Ishikawa (cell line): ENCODE data around the gene NTSR2.

Experiments used
- CEBPB ChIP-seq: IDR thresholded peaks from 2 replicates; pipeline ENCODE4 v1.6.1; 2012
- CREB1 ChIP-seq: IDR thresholded peaks from 2 replicates; pipeline ENCODE4 v1.6.1; 2012; ENCODE audit warnings: low read depth
- EP300 ChIP-seq: IDR thresholded peaks from 2 replicates; pipeline ENCODE4 v1.6.1; 2012; ENCODE audit warnings: borderline replicate concordance
- RAD21 ChIP-seq: IDR thresholded peaks from 2 replicates; pipeline ENCODE4 v1.6.1; 2012; ENCODE audit warnings: low read depth
- TEAD4 ChIP-seq: IDR thresholded peaks from 2 replicates; pipeline ENCODE4 v1.6.1; 2012
- YY1 ChIP-seq: IDR thresholded peaks from 2 replicates; pipeline ENCODE4 v1.6.1; 2012; ENCODE audit warnings: low read depth
- TF ChIP-seq, protein P1 (sequence below): IDR thresholded peaks from 2 replicates; pipeline ENCODE4 v1.6.1; 2012

DNA sequence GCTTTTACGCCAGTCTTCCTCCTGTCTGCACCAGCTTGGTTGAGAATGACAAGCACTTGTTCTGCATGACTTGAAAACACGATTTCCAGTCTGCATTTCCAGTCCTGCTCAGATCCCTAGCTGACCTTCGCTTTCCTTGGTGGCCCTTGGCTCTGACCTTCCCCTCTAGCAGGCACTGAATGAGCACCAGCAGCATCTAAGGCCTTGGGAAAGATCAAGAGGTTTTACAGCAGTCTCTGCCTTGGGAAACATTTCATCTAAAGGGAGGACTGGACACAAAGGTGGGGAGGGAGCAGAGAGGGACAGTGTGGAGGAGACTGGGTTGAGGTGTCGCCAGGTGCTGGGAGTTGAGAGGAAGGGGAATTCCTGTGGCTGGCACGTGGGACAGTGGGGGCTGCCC is 30.5 kb downstream of the NTSR2 start:
- TF ChIP-seq CEBPB (no peak), RAD21 (no peak), EP300 (no peak), CREB1 (no peak), TEAD4 (no peak), YY1 (no peak)
- TF ChIP-seq, protein P1, sequence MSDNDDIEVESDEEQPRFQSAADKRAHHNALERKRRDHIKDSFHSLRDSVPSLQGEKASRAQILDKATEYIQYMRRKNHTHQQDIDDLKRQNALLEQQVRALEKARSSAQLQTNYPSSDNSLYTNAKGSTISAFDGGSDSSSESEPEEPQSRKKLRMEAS: no peak
